Measurements from ENCODE around the gene ELF1.
A peak's percentile ranks its signal among the peaks of the same experiment; 100 is the strongest.
"Not testable (repeated sequence)": the region's sequence is repeated elsewhere in the genome, so short reads cannot be mapped to it uniquely, and the experiment has no call there.

ELF1 gene

GRCh38 chr13:40983259-40983658 lies 35.9 kb downstream of the ELF1 start:
- DNase-seq (ENCODE audit: low read depth in 2 of 2): no peak

- peak; percentile 27 to 42 for DNase-seq (ENCODE audit: low read depth in 2 of 2)
These were observed 36.3 kb downstream of the ELF1 start for GRCh38 chr13:40982772-40983171.

- no peak for DNase-seq (ENCODE audit: low read depth in 2 of 2)
These were observed 37.2 kb downstream of the ELF1 start for GRCh38 chr13:40981949-40982348.

- DNase-seq (ENCODE audit: low read depth in 2 of 2): no peak
These were observed 37.8 kb downstream of the ELF1 start for GRCh38 chr13:40981361-40981760.

- no peak for DNase-seq (ENCODE audit: low read depth in 2 of 2)
These were observed 38.7 kb downstream of the ELF1 start for GRCh38 chr13:40980461-40980860.

GRCh38 chr13:40979232-40979631 lies 39.9 kb downstream of the ELF1 start:
- no peak for DNase-seq (ENCODE audit: low read depth in 2 of 2)

DNA sequence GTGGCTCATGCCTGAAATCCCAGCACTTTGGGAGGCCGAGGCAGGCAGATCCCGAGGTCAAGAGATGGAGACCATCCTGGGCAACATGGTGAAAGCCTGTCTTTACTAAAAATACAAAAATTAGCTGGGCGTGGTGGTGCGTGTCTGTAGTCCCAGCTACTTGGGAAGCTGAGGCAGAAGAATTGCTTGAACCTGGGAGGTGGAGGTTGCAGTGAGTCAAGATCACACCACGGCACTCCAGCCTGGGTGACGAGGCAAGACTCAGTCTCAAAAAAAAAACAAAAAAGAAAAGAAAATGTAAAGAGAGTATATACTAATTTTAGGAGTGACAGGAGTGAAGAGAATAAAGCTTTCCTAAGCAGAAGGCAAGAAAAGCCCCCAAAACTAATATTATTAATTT lies 41.0 kb downstream of the ELF1 start:
- not testable (repeated sequence) for DNase-seq (ENCODE audit: low read depth in 2 of 2)

DNA sequence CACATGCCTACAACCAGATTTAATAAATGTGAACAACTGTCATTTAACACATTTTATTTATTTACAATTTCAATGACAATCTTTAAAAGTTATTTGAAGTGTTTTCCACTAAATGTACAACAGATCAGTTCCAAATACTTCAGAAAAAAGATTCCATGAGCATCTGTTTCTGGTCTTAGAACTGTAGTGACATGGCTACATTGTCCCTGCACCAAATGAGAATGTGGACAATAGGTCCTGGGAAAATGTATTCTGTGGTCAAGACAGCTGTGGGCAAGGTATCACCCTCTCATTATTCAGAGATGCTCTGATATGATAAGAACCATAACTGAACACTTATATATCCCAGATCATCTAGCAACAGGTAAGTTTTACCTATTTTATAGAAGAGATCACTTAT lies 43.7 kb downstream of the ELF1 start:
- no peak for DNase-seq (ENCODE audit: low read depth in 2 of 2)

- no peak for DNase-seq (ENCODE audit: low read depth in 2 of 2)
These were observed 44.4 kb downstream of the ELF1 start for GRCh38 chr13:40974460-40975407.

DNA sequence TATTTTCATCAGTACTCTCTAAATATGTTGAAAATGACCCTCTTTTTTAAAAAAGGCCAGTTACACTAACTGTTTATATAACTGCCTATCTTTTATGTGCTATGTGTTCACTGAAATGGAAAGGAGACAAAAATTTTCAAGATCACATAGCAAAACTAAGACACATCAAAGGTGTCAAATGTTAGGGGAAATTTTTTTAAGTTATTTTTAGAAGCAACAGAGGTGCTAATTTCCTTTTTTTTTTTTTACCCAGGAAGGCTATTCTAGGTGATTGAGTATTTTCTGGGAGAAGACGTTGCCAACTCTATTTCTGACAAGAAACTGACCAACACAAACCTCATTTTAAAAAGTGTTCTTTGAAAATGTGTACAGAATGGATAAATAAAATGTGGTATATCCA lies 45.7 kb downstream of the ELF1 start:
- no peak for DNase-seq (ENCODE audit: low read depth in 2 of 2)

GRCh38 chr13:40971321-40971720 lies 47.8 kb downstream of the ELF1 start:
- no peak for DNase-seq (ENCODE audit: low read depth in 2 of 2)

DNA sequence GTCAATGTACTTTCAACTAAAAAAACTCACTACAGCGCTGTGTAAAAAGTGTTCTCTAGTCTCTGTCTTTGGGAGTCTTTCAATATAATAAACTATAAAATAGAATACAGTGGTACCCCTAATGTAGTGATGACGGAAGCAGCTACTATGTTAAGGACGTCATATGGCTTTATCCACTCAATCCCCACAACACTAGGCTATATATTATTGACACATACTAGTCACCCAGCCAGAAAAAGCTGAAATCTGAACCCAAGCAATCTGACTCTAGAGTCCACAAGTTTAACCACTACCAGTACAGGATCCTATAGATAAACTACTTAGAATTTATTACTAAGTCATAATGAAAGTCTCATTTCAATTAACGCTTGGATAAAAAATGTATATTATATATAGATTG lies 48.3 kb downstream of the ELF1 start:
- no peak for DNase-seq (ENCODE audit: low read depth in 2 of 2)

GRCh38 chr13:40969169-40969901 lies 49.8 kb downstream of the ELF1 start:
- no peak for DNase-seq (ENCODE audit: low read depth in 2 of 2)

DNA sequence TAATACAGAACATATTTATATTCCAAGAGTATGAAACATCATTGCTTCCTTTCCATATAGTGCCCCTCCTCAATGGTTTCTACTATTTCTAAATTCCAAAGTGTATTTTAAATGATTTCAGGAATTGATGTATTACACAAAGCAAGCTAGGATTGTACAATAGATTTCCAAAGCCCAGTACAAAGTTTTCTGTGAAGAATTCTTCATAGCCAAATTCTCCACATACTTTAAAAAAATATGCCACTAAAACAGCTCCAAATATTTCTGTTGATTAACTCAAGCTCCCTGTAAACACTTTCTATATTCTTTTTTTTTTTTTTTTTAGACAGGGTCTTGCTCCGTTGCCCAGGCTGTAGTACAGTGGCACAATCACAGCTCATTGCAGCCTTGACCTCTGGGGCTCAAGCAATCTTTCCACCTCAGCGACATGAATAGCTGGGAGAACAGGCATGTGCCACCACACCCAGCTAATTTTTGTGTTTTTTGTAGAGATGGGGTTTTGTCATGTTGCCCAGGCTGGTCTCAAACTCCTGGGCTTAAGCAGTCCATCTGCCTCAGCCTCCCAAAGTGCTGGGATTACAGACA lies 50.6 kb downstream of the ELF1 start:
- DNase-seq (ENCODE audit: low read depth in 2 of 2): no peak

DNA sequence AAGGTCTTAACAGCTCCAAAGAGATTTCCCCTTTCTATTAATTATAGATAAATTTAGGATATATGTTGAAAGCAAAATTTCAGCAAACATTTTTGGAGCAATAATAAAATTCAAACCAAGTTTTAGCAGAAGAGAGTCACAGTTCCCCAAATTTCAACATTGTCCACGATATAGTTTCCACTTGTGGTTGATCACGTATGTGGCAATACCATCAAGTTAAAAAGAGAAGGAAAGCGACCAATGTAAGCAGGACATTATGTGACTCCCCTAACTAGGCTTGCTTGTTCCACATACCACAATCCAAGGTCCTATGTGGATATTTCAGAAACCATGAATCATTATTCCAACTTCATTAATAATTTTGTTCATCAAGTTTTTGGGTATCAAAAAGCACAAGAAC lies 52.8 kb downstream of the ELF1 start:
- DNase-seq (ENCODE audit: low read depth in 2 of 2): no peak

GRCh38 chr13:40963927-40964326 lies 55.2 kb downstream of the ELF1 start:
- DNase-seq (ENCODE audit: low read depth in 2 of 2): no peak

GRCh38 chr13:40961826-40962225 lies 57.3 kb downstream of the ELF1 start:
- no peak for DNase-seq (ENCODE audit: low read depth in 2 of 2)

GRCh38 chr13:40961214-40961613 lies 57.9 kb downstream of the ELF1 start:
- DNase-seq (ENCODE audit: low read depth in 2 of 2): no peak

DNA sequence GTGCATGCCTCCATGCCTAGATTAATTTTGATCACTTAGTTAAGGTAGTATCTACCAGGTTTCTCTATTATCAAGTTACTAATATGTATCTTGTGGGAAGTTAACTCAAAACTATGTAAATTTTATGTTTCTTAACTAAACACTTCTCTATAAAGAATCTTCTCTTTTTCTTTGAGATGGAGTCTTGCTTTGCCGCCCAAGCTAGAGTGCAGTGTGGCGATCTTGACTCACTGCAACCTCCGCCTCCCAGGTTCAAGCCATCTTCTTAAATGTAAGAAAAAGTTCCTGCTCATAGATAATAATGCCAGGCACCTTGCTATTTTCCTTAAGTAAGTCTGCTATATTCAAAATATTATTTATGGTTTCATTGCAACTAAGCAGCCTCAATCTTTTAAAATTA lies 58.4 kb downstream of the ELF1 start:
- DNase-seq (ENCODE audit: low read depth in 2 of 2): no peak

DNA sequence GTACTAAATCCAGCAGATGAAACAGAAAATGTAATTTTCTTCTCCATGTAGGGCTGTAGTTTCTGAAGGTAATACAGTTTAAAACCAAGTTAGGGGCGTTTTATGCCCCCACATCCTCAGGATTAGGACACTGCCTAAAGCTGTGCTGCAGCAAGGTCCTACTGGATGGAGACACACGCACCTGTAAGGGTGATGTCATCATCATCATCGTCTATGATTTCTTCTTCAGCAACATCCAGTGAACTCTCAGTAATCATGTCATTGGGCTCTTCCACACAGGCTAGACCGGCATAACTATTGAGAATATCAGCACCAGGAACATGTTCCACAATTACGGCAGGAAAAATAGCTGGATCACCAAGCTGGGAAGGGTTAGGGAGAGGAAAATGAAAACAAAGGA lies 60.5 kb downstream of the ELF1 start:
- no peak for DNase-seq (ENCODE audit: low read depth in 2 of 2)

- DNase-seq (ENCODE audit: low read depth in 2 of 2): no peak
These were observed 72.6 kb downstream of the ELF1 start for GRCh38 chr13:40946485-40946884.

DNA sequence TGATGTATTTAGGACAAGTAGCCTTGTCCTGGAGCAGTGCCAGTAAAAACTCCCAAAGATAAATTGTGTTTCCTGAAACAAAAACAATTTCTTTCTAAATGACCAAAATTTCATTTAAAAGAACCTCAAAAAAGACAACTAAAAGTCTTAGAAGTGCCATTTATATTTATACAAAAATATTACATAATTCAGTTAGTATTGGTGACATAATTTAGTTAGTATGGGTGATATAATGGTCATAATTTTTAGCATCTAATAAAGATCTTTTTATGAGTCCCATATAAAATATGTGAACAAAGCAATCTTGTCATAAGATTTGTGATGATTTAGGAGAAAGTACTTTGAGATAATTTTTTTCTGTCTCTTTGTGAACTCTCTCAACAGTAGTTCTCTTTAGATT lies 76.0 kb downstream of the ELF1 start:
- no peak for DNase-seq (ENCODE audit: low read depth in 2 of 2)

- no peak for DNase-seq (ENCODE audit: low read depth in 2 of 2)
These were observed 77.5 kb downstream of the ELF1 start for GRCh38 chr13:40941581-40941980.

Data from stimulated activated CD8-positive, alpha-beta memory T cell treated with anti-CD3 and anti-CD28 coated beads, Interleukin-15, amount 100 ng/mL, for 48 hours (primary cell).